Activated B cell treated with CpG ODN at 0.5 μM for 24 hours (primary cell): Measurements from ENCODE around the gene FMR1. TPM values are rescaled to one million over a fixed set of nuclear protein-coding genes. Genes with fewer than 3 reads are reported as not detected.

Experiments
- ATAC-seq: fragments of 200-7000 bp; cut with Tn5 transposase; one replicate; pipeline ENCODE4 v1.10.0; 2021; ENCODE audit warnings: low read depth, mild to moderate bottlenecking, moderate library complexity
- CTCF ChIA-PET: fragments of 350-600 bp; sonication (Branson Sonifier 250); formaldehyde crosslinking; loops from one replicate; lab custom pipeline; 2021; ENCODE audit warnings: antibody characterized with exemption; lab: Charles Lee
- POLR2A ChIA-PET: fragments of 350-600 bp; sonication (Branson Sonifier 250); formaldehyde crosslinking; loops from one replicate; lab custom pipeline; 2021; ENCODE audit warnings: antibody characterized with exemption; lab: Charles Lee
- DNase-seq: peaks from one replicate; pipeline ENCODE4 v3.0.0; 2022
- H3K27ac Mint-ChIP-seq: one replicate; pipeline ENCODE4 v1.8.0; 2020; ENCODE audit warnings: mixed read lengths
- H3K27me3 Mint-ChIP-seq: one replicate; pipeline ENCODE4 v1.8.0; 2021; ENCODE audit warnings: mixed read lengths
- H3K36me3 Mint-ChIP-seq: one replicate; pipeline ENCODE4 v1.8.0; 2021; ENCODE audit warnings: low read depth, mixed read lengths
- H3K4me1 Mint-ChIP-seq: one replicate; pipeline ENCODE4 v1.8.0; 2021; ENCODE audit warnings: mixed read lengths
- H3K4me3 Mint-ChIP-seq: one replicate; pipeline ENCODE4 v1.8.0; 2020; ENCODE audit warnings: mild to moderate bottlenecking, mixed read lengths
- H3K9me3 Mint-ChIP-seq: one replicate; pipeline ENCODE4 v1.8.0; 2020; ENCODE audit warnings: mixed read lengths
- CTCF ChIP-seq: fragments of 200-600 bp; IDR thresholded peaks from one replicate; pipeline ENCODE4 v1.8.0; 2022; ENCODE audit warnings: antibody characterized with exemption, mild to moderate bottlenecking
- intact Hi-C: fragments of 100-400 bp; cut with micrococcal nuclease; formaldehyde crosslinking; loops from one replicate; pipeline ENCODE4 v1.15.1; 2024
- total RNA-seq: library from RNA; stranded (reverse); gene quantifications from 2 replicates; pipeline ENCODE4 v1.2.3, GENCODE V29; 2022

The FMR1 gene
- total RNA-seq, 1 donor from 2014 or later, result 60.3 TPM

DNA sequence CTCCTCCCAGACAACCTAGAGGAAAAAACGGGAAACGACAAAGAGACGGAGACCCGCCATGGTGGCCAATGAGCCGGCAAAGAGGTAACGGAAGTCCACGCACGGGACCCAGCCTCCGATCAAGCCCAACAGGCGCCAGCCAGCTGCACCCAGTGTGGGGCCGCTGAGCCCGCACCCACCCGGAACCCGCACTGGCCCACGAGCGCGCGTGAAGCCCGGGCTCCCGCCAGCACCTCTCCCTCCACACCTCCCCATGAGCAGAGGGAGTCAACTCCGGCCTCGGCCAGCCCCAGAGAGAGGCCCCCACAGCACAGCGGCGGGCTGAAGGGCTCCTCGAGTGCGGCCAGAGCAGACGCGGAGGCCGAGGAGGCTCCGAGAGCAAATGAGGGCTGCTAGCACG lies 14.6 kb upstream of the FMR1 start:
- H3K4me1 Mint-ChIP-seq, result peaks cover 10% of the 10 kb centered on the region
- DNase-seq (no peak), ATAC-seq (no peak)
- H3K27me3 Mint-ChIP-seq, result peaks cover 2% of the 10 kb centered on the region
- H3K27ac Mint-ChIP-seq, result no peak overlapping the region
- no peaks in the 10 kb centered on the region for H3K36me3 Mint-ChIP-seq
- intact Hi-C loops, result no loop called here
- no peaks in the 10 kb centered on the region for H3K9me3 Mint-ChIP-seq
- ChIA-PET POLR2A (no interaction called here), CTCF (no interaction called here)
- no peak for TF ChIP-seq CTCF
- H3K4me3 Mint-ChIP-seq, result no peak overlapping the region

GRCh38 chrX:147898951-147899350 lies 12.8 kb upstream of the FMR1 start:
- no peak for TF ChIP-seq CTCF
- H3K4me1 Mint-ChIP-seq, result peaks cover 10% of the 10 kb centered on the region
- CTCF ChIA-PET, result no interaction called here
- no peak overlapping the region for H3K4me3 Mint-ChIP-seq
- H3K27me3 Mint-ChIP-seq, result peaks cover 2% of the 10 kb centered on the region
- no peaks in the 10 kb centered on the region for H3K36me3 Mint-ChIP-seq
- ATAC-seq, result no peak
- no peak for DNase-seq
- H3K9me3 Mint-ChIP-seq, result no peaks in the 10 kb centered on the region
- H3K27ac Mint-ChIP-seq, result no peak overlapping the region
- POLR2A ChIA-PET, result no interaction called here
- intact Hi-C loops, result no loop called here

GRCh38 chrX:147899379-147900114 lies 12.2 kb upstream of the FMR1 start:
- H3K4me1 Mint-ChIP-seq, result peaks cover 10% of the 10 kb centered on the region
- ChIA-PET POLR2A (no interaction called here), CTCF (no interaction called here)
- H3K27ac Mint-ChIP-seq, result no peak overlapping the region
- no peak for TF ChIP-seq CTCF
- no peaks in the 10 kb centered on the region for H3K36me3 Mint-ChIP-seq
- intact Hi-C loops, result no loop called here
- peaks cover 2% of the 10 kb centered on the region for H3K27me3 Mint-ChIP-seq
- H3K9me3 Mint-ChIP-seq, result no peaks in the 10 kb centered on the region
- ATAC-seq (peak; percentile 82), DNase-seq (no peak)
- H3K4me3 Mint-ChIP-seq, result no peak overlapping the region

GRCh38 chrX:147900349-147900748 lies 11.4 kb upstream of the FMR1 start:
- no peak overlapping the region for H3K27ac Mint-ChIP-seq
- POLR2A ChIA-PET, result no interaction called here
- intact Hi-C loops, result no loop called here
- peaks cover 10% of the 10 kb centered on the region for H3K4me1 Mint-ChIP-seq
- ATAC-seq, result no peak
- CTCF ChIA-PET, result no interaction called here
- H3K9me3 Mint-ChIP-seq, result no peaks in the 10 kb centered on the region
- no peak for DNase-seq
- no peak overlapping the region for H3K4me3 Mint-ChIP-seq
- no peak for TF ChIP-seq CTCF
- H3K36me3 Mint-ChIP-seq, result no peaks in the 10 kb centered on the region
- H3K27me3 Mint-ChIP-seq, result no peaks in the 10 kb centered on the region

- intact Hi-C loops, result no loop called here
Observed at GRCh38 chrX:147901461-147902126, 10.1 kb upstream of the FMR1 start.

More at GRCh38 chrX:147901461-147902126, 10.1 kb upstream of the FMR1 start:
- DNase-seq (no peak), ATAC-seq (no peak)
- H3K27ac Mint-ChIP-seq, result no peak overlapping the region
- no peaks in the 10 kb centered on the region for H3K27me3 Mint-ChIP-seq
- H3K4me3 Mint-ChIP-seq, result no peak overlapping the region
- POLR2A ChIA-PET, result no interaction called here
- TF ChIP-seq CTCF, result no peak
- H3K9me3 Mint-ChIP-seq, result no peaks in the 10 kb centered on the region
- H3K36me3 Mint-ChIP-seq, result no peaks in the 10 kb centered on the region
- peaks cover 6% of the 10 kb centered on the region for H3K4me1 Mint-ChIP-seq
- CTCF ChIA-PET, result no interaction called here
